ENCODE data around the gene INPP5D.

Gene INPP5D

GRCh38 chr2:233140978-233141377 is 80.8 kb downstream of the INPP5D start:
- no peak overlapping the region for H3K4me3 ChIP-seq (ENCODE audit: low read length)
- H3K27ac ChIP-seq (ENCODE audit: low read depth, low read length), result no peak overlapping the region
- H3K36me3 ChIP-seq (ENCODE audit: control insufficient read depth, insufficient read depth, low read length), result no peaks in the 10 kb centered on the region
- no peak overlapping the region for H3K9ac ChIP-seq (ENCODE audit: low read length)
- no peaks in the 10 kb centered on the region for H3K4me1 ChIP-seq (ENCODE audit: control insufficient read depth, insufficient read depth, low read length)
- H3K27me3 ChIP-seq (ENCODE audit: control insufficient read depth, insufficient read depth, low read length), result no peaks in the 10 kb centered on the region

DNA sequence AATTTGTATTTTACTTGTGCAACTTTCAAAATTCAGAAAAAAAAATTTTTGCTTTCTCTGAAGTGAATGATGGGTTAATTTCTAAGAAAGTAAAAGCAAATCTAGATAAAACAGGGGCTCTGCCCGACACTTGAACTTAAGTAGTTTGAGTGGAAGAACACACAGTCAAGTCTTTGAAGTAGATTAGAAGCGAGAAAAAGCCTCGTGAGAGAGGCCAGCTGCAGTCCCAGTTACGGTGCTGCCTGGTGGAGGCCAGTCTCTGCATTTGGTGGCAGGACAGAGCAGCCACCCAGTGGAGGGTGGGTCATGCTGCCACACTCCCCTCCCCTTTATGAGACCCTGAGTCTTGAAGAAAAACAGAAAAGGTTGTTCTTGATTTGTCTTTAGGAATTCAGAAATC is 81.8 kb downstream of the INPP5D start:
- H3K4me3 ChIP-seq (ENCODE audit: low read length), result no peak overlapping the region
- no peaks in the 10 kb centered on the region for H3K36me3 ChIP-seq (ENCODE audit: control insufficient read depth, insufficient read depth, low read length)
- no peak overlapping the region for H3K9ac ChIP-seq (ENCODE audit: low read length)
- H3K4me1 ChIP-seq (ENCODE audit: control insufficient read depth, insufficient read depth, low read length), result no peaks in the 10 kb centered on the region
- no peak overlapping the region for H3K27ac ChIP-seq (ENCODE audit: low read depth, low read length)
- no peaks in the 10 kb centered on the region for H3K27me3 ChIP-seq (ENCODE audit: control insufficient read depth, insufficient read depth, low read length)

DNA sequence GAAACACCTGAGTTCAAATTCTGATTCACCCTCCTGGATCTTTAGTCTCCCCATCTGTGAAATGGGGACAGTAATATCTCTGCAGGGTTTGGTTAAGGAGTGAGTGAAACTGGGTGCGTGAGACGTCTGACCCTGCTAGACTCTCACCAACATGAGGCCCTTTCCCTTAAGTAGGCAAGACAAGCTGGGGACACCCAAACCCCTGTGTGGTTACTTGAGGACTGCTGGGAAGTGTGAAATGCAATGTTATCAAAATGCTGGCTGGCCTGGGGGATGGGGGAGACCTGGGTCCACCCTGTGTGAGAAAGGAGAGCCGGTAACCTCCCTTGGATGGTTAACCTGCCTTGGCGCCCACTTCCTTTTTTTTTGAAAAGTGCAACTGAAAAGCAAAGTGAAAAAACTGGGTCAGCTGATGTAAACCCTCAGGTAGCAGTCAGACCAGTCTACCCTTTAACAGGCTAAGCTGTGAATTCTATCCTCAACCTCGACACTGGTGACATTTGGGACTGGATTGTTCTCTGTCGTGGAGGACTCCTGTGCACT is 82.3 kb downstream of the INPP5D start:
- no peaks in the 10 kb centered on the region for H3K36me3 ChIP-seq (ENCODE audit: control insufficient read depth, insufficient read depth, low read length)
- no peak overlapping the region for H3K27ac ChIP-seq (ENCODE audit: low read depth, low read length)
- H3K9ac ChIP-seq (ENCODE audit: low read length), result no peak overlapping the region
- H3K4me1 ChIP-seq (ENCODE audit: control insufficient read depth, insufficient read depth, low read length), result no peaks in the 10 kb centered on the region
- no peak overlapping the region for H3K4me3 ChIP-seq (ENCODE audit: low read length)
- H3K27me3 ChIP-seq (ENCODE audit: control insufficient read depth, insufficient read depth, low read length), result no peaks in the 10 kb centered on the region

DNA sequence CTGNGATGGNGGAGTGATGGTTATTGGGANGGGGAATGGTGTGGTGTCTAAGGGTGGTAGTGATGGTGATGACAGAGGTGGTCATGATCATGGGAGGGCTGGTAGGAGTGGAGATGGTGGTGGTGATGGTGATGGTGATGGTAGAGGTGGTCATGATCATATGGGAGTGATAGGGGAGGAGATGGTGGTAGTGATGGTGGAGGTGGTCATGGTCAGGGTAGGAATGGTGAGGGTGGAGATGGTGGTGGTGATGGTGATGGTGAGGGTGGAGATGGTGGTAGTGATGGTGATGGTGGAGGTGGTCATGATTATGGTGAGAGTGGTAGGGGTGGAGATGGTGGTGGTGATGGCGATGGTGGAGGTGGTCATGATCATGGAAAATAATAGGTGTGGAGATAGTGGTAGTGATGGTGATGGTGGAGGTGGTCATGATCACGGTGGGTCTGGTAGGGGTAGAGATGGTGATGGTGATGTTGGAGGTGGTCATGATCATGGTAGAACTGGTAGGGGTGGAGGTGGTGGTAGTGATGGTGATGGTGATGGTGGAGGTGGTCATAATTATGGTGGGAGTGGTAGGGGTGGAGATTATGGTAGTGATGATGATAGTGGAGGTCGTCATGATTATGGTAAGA is 83.7 kb downstream of the INPP5D start:
- Histone ChIP-seq H3K4me1 (ENCODE audit: control insufficient read depth, insufficient read depth, low read length) (no peaks in the 10 kb centered on the region), H3K9ac (ENCODE audit: low read length) (no peak overlapping the region), H3K36me3 (ENCODE audit: control insufficient read depth, insufficient read depth, low read length) (peaks cover 3% of the 10 kb centered on the region), H3K27ac (ENCODE audit: low read depth, low read length) (no peak overlapping the region), H3K4me3 (ENCODE audit: low read length) (no peak overlapping the region), H3K27me3 (ENCODE audit: control insufficient read depth, insufficient read depth, low read length) (no peaks in the 10 kb centered on the region)

GRCh38 chr2:233145726-233146125 is 85.6 kb downstream of the INPP5D start:
- H3K9ac ChIP-seq (ENCODE audit: low read length), result no peak overlapping the region
- H3K27me3 ChIP-seq (ENCODE audit: control insufficient read depth, insufficient read depth, low read length), result no peaks in the 10 kb centered on the region
- H3K4me1 ChIP-seq (ENCODE audit: control insufficient read depth, insufficient read depth, low read length), result no peaks in the 10 kb centered on the region
- no peak overlapping the region for H3K4me3 ChIP-seq (ENCODE audit: low read length)
- peaks cover 3% of the 10 kb centered on the region for H3K36me3 ChIP-seq (ENCODE audit: control insufficient read depth, insufficient read depth, low read length)
- H3K27ac ChIP-seq (ENCODE audit: low read depth, low read length), result no peak overlapping the region

GRCh38 chr2:233146194-233146593 is 86.1 kb downstream of the INPP5D start:
- Histone ChIP-seq H3K4me3 (ENCODE audit: low read length) (no peak overlapping the region), H3K36me3 (ENCODE audit: control insufficient read depth, insufficient read depth, low read length) (peaks cover 3% of the 10 kb centered on the region), H3K27ac (ENCODE audit: low read depth, low read length) (no peak overlapping the region), H3K4me1 (ENCODE audit: control insufficient read depth, insufficient read depth, low read length) (no peaks in the 10 kb centered on the region), H3K9ac (ENCODE audit: low read length) (no peak overlapping the region), H3K27me3 (ENCODE audit: control insufficient read depth, insufficient read depth, low read length) (no peaks in the 10 kb centered on the region)

DNA sequence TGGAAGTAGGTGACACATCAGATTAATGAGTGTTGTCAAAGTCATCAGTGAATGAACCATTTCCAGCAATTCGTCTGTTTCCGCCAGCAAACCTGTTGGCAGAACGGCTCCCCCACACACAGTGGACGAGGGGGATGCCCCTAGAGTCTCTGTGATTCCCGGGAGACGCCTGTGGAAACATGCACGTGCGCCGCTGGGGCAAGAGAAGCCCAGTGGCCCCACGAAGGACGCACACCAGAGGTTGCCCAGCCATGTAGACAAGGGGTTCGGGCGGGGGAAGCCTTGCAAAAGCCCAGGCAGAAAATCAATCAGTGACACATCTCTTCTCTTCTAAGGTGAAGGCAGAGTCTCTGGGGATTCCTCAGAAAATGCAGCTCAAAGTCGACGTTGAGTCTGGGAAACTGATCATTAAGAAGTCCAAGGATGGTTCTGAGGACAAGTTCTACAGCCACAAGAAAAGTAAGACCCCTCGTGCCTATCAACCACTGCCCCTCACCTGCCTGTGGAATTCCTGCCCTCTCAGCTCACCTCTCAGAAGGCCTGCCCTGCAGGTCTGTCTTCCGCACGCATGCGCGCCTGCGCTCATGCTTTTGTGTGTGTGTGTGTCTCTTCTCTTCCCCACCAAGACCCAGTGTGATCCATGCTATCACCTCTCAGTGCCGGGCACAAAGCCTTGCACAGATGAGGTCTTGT is 87.1 kb downstream of the INPP5D start:
- no peak overlapping the region for H3K9ac ChIP-seq (ENCODE audit: low read length)
- peaks cover 3% of the 10 kb centered on the region for H3K36me3 ChIP-seq (ENCODE audit: control insufficient read depth, insufficient read depth, low read length)
- H3K4me1 ChIP-seq (ENCODE audit: control insufficient read depth, insufficient read depth, low read length), result no peaks in the 10 kb centered on the region
- no peak overlapping the region for H3K27ac ChIP-seq (ENCODE audit: low read depth, low read length)
- no peaks in the 10 kb centered on the region for H3K27me3 ChIP-seq (ENCODE audit: control insufficient read depth, insufficient read depth, low read length)
- no peak overlapping the region for H3K4me3 ChIP-seq (ENCODE audit: low read length)

DNA sequence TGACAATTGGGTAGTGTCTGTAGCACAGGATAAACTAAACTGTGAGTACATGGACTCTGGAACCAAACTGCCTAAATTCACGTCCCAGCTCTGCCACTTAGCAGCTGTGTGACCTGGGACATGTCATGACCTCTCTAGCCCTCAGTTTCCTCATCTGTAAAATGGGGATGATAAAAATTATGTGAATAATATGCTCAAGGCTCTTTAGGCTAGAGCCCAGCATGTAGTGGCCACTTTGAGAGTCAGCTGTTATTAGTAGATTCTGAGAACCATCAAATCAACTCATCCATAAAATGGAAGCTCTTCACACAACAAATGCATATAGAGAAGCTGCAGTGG is 87.7 kb downstream of the INPP5D start:
- H3K27ac ChIP-seq (ENCODE audit: low read depth, low read length), result no peak overlapping the region
- peaks cover 3% of the 10 kb centered on the region for H3K36me3 ChIP-seq (ENCODE audit: control insufficient read depth, insufficient read depth, low read length)
- H3K9ac ChIP-seq (ENCODE audit: low read length), result no peak overlapping the region
- no peak overlapping the region for H3K4me3 ChIP-seq (ENCODE audit: low read length)
- no peaks in the 10 kb centered on the region for H3K27me3 ChIP-seq (ENCODE audit: control insufficient read depth, insufficient read depth, low read length)
- H3K4me1 ChIP-seq (ENCODE audit: control insufficient read depth, insufficient read depth, low read length), result no peaks in the 10 kb centered on the region

- no peaks in the 10 kb centered on the region for H3K4me1 ChIP-seq (ENCODE audit: control insufficient read depth, insufficient read depth, low read length)
- H3K36me3 ChIP-seq (ENCODE audit: control insufficient read depth, insufficient read depth, low read length), result peaks cover 3% of the 10 kb centered on the region
- no peaks in the 10 kb centered on the region for H3K27me3 ChIP-seq (ENCODE audit: control insufficient read depth, insufficient read depth, low read length)
- no peak overlapping the region for H3K4me3 ChIP-seq (ENCODE audit: low read length)
- no peak overlapping the region for H3K9ac ChIP-seq (ENCODE audit: low read length)
- no peak overlapping the region for H3K27ac ChIP-seq (ENCODE audit: low read depth, low read length)
Observed at GRCh38 chr2:233148354-233148753, 88.2 kb downstream of the INPP5D start.

DNA sequence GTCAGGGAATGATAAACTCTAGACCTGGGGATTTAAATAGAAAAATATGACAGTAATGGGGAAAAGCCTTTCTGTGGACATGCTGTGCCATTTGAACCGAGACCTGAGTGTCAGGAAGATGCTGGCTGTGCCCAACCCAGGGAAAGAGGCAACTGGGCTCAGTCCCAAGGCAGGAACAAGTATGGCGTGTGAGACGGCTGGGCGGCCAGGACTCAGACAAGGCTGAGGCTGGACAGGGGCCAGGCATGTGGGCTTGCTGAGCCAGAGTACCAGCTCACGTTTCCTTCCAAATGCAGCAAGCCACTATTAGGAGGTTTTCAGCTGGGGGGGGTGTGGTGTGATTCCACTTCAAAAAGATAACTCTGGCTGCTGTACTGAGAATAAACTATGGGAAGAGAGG is 92.4 kb downstream of the INPP5D start:
- Histone ChIP-seq H3K27ac (ENCODE audit: low read depth, low read length) (no peak overlapping the region), H3K4me3 (ENCODE audit: low read length) (no peak overlapping the region), H3K36me3 (ENCODE audit: control insufficient read depth, insufficient read depth, low read length) (peaks cover 3% of the 10 kb centered on the region), H3K4me1 (ENCODE audit: control insufficient read depth, insufficient read depth, low read length) (no peaks in the 10 kb centered on the region), H3K9ac (ENCODE audit: low read length) (no peak overlapping the region), H3K27me3 (ENCODE audit: control insufficient read depth, insufficient read depth, low read length) (no peaks in the 10 kb centered on the region)

GRCh38 chr2:233153146-233153798 is 93.1 kb downstream of the INPP5D start:
- H3K4me1 ChIP-seq (ENCODE audit: control insufficient read depth, insufficient read depth, low read length), result no peaks in the 10 kb centered on the region
- H3K27me3 ChIP-seq (ENCODE audit: control insufficient read depth, insufficient read depth, low read length), result no peaks in the 10 kb centered on the region
- H3K4me3 ChIP-seq (ENCODE audit: low read length), result no peak overlapping the region
- no peak overlapping the region for H3K27ac ChIP-seq (ENCODE audit: low read depth, low read length)
- H3K36me3 ChIP-seq (ENCODE audit: control insufficient read depth, insufficient read depth, low read length), result peaks cover 2% of the 10 kb centered on the region
- H3K9ac ChIP-seq (ENCODE audit: low read length), result no peak overlapping the region

DNA sequence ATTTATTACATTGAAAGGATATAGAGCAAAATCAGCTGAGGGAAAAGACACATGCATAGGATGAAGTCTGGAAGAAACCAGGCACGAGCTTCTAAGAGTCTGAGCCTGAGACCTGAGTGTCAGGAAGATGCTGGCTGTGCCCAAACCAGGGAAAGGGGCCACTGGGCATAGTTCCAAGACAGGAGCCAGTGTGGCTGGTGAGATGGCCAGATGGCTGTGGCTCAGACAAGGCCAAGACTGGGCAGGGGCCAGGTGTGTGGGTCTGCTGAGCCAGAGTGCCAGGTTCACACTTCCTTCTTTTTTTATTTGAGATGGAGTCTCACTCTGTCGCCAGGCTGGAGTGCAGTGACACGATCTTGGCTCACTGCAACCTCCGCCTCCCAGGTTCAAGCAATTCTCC is 95.9 kb downstream of the INPP5D start:
- Histone ChIP-seq H3K27ac (ENCODE audit: low read depth, low read length) (no peak overlapping the region), H3K36me3 (ENCODE audit: control insufficient read depth, insufficient read depth, low read length) (no peaks in the 10 kb centered on the region)

More for the DNA sequence above, 95.9 kb downstream of the INPP5D start:
- Histone ChIP-seq H3K27me3 (ENCODE audit: control insufficient read depth, insufficient read depth, low read length) (no peaks in the 10 kb centered on the region), H3K9ac (ENCODE audit: low read length) (no peak overlapping the region), H3K4me3 (ENCODE audit: low read length) (no peak overlapping the region), H3K4me1 (ENCODE audit: control insufficient read depth, insufficient read depth, low read length) (no peaks in the 10 kb centered on the region)

All from rectal smooth muscle tissue (tissue), 1 donor.